Chondrocyte (in vitro differentiated cells): Measurements from ENCODE around the gene TBC1D3. TPM values are rescaled to one million over a fixed set of nuclear protein-coding genes. Genes with fewer than 3 reads are reported as not detected.
"Not testable (repeated sequence)": the region's sequence is repeated elsewhere in the genome, so short reads cannot be mapped to it uniquely, and the experiment has no call there.

Experiments used
- DNase-seq: peaks from one replicate; pipeline ENCODE4 v3.0.0; 2021; ENCODE audit warnings: mixed read lengths, low spot score
- H3K27ac Mint-ChIP-seq: one replicate; pipeline ENCODE4 v1.8.0; 2021; ENCODE audit warnings: mild to moderate bottlenecking, moderate library complexity, mixed read lengths; ENCODE audit not compliant: unreplicated experiment
- H3K27me3 Mint-ChIP-seq: 2 replicates; pipeline ENCODE4 v1.8.0; 2021; ENCODE audit warnings: low read depth, mixed read lengths
- H3K36me3 Mint-ChIP-seq: 2 replicates; pipeline ENCODE4 v1.8.0; 2021; ENCODE audit warnings: low read depth, mixed read lengths
- H3K4me1 Mint-ChIP-seq: 2 replicates; pipeline ENCODE4 v1.8.0; 2021; ENCODE audit warnings: low read depth, mild to moderate bottlenecking, mixed read lengths
- H3K4me3 Mint-ChIP-seq: one replicate; pipeline ENCODE4 v1.8.0; 2021; ENCODE audit warnings: mild to moderate bottlenecking, moderate library complexity, mixed read lengths; ENCODE audit not compliant: unreplicated experiment
- H3K9me3 Mint-ChIP-seq: 2 replicates; pipeline ENCODE4 v1.8.0; 2021; ENCODE audit warnings: low read depth, mixed read lengths
- long read RNA-seq: library from polyadenylated mRNA; stranded (forward); transcript quantifications from one replicate; pipeline ENCODE4 v2.0.0, GENCODE V29; 2021
- total RNA-seq: library from RNA; stranded (reverse); gene quantifications from 3 replicates; pipeline ENCODE4 v1.2.1, GENCODE V29; 2021

TBC1D3 gene
- total RNA-seq = not detected in 3 replicates
- long read RNA-seq, partial matches to known transcripts = 2 of 18 reads
- long read RNA-seq, other reads (novel, unspliced or antisense) = 16 of 18 reads

DNA sequence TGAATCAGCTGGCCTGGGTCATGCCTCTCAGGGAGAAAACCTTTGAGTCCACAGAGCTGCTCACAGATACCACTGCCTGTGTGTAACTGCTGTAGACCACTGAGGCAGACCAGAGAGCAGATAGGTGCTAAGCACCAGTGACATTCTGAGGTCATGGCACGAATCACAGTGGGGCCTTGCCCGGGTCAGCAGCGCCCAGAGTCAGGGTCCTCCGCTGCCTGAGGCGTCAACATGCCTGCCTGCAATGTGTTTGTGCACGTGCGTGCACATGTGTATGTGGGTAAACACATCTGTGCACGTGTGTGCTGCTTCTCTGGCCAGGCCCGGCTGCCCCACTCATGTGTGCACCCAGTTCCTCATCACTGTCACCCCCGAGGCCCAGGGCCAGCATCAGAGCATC is at the start of gene TBC1D3:
Gene TBC1D3 (minus strand): TSS at position 101 of the 400 bp plus-strand sequence. CDS start 1,526 bp downstream, outside the sequence.
- not testable (repeated sequence) for H3K9me3 Mint-ChIP-seq, H3K27me3 Mint-ChIP-seq, H3K4me1 Mint-ChIP-seq, DNase-seq, H3K27ac Mint-ChIP-seq, H3K4me3 Mint-ChIP-seq, H3K36me3 Mint-ChIP-seq

- H3K4me1 Mint-ChIP-seq, H3K9me3 Mint-ChIP-seq: not testable (repeated sequence)
Measured at GRCh38 chr17:38232790-38233189, 40.4 kb upstream of the TBC1D3 start.

DNA sequence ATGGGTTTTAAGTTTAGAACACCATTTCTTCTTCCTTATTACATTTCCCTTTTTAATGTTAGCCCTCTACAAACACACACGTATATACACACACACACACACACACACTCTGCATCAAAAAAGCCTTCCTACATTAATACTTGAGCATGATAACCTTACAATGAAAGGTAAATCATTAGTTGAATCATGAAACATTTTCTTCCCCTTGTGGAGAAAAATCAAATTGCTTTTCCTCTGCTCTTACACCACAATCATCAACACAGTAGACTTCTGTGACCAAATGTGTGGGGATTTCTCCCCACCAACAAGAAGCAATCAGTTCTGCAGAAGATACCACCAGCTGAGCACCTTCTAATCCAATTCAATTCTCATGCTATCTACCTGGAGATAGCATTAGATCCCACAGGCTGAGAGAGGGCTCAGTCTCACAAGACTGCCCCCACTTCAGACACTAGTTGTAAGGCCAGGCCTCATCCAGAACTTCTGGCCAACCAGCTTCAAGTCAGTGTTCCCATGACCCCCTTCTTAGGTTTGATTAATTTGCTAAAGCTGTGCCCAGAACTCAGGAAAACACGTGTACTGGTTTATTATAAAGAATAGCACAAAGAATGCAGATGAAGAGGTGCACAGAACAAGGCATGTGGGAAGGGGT is 33.6 kb upstream of the TBC1D3 start:
- not testable (repeated sequence) for H3K27ac Mint-ChIP-seq, H3K4me1 Mint-ChIP-seq, H3K27me3 Mint-ChIP-seq, DNase-seq, H3K9me3 Mint-ChIP-seq, H3K36me3 Mint-ChIP-seq, H3K4me3 Mint-ChIP-seq

More at GRCh38 chr17:38232790-38233189, 40.4 kb upstream of the TBC1D3 start:
- not testable (repeated sequence) for H3K27me3 Mint-ChIP-seq, H3K27ac Mint-ChIP-seq, DNase-seq, H3K4me3 Mint-ChIP-seq, H3K36me3 Mint-ChIP-seq

DNA sequence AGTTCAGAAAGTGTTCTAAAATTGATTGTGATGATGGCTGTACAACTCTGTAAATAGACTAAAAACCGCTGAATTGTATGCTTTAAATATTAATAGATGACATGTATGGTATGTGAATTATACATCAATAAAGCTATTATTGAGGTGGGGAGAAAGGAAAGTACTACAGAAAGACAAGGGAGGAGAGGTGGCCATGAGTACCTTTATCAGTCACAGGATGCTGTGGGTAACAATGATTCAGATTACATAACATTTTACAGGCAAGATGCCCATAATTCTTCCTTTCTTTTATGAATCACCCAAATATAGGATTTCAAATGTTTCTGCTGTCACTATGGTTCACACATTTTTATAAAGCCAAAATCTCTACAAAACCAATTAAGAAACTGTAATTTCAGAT is 28.5 kb upstream of the TBC1D3 start:
- not testable (repeated sequence) for H3K36me3 Mint-ChIP-seq, DNase-seq, H3K4me1 Mint-ChIP-seq, H3K4me3 Mint-ChIP-seq, H3K9me3 Mint-ChIP-seq, H3K27me3 Mint-ChIP-seq, H3K27ac Mint-ChIP-seq

- H3K9me3 Mint-ChIP-seq, H3K4me3 Mint-ChIP-seq, H3K27me3 Mint-ChIP-seq, H3K4me1 Mint-ChIP-seq, DNase-seq, H3K36me3 Mint-ChIP-seq, H3K27ac Mint-ChIP-seq: not testable (repeated sequence)
Measured at GRCh38 chr17:38200271-38200670, 7.9 kb upstream of the TBC1D3 start.

DNA sequence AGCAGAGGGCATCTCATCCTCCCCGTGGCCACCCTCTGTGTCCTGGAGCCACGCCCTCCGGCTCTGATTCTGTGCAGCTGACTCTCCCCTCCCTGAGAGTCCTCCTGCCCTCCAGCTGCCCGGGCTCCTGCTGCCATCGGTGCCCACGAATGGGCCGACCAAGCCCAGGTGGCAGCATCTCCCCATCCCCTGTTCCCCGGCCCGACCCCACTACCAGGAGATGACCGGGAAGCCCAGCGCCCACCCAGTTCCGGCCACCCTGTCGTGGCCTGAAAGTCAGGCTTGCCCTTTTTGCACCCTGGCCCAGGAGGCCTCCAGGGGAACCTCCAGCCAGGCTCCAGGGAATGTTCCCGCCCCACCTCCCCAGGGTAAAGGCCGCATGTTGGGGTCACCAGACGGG is 57.5 kb downstream of the TBC1D3 start:
- DNase-seq, H3K4me1 Mint-ChIP-seq, H3K36me3 Mint-ChIP-seq, H3K4me3 Mint-ChIP-seq, H3K27me3 Mint-ChIP-seq, H3K27ac Mint-ChIP-seq, H3K9me3 Mint-ChIP-seq: not testable (repeated sequence)

Other genes with a start within 250 kb of the TBC1D3 start
- gene TBC1D3L, start 203.5 kb downstream of the TBC1D3 start, total RNA-seq = 16.6 to 20.0 TPM (median 19.6 TPM) in 3 replicates
- gene TBC1D3D, start 188.6 kb downstream of the TBC1D3 start, total RNA-seq = 0.27 TPM in 1 of 3 replicates, not detected in the others
- gene TBC1D3C, start 123.9 kb downstream of the TBC1D3 start, total RNA-seq = not detected in 3 replicates
- not detected in 3 replicates for gene TBC1D3E, start 64.6 kb downstream of the TBC1D3 start, total RNA-seq
- gene MRPL45, start 104.6 kb upstream of the TBC1D3 start, total RNA-seq = 26.0 to 29.3 TPM (median 27.0 TPM) in 3 replicates
- 0.56 TPM in 1 of 3 replicates, not detected in the others for gene GPR179, start 151.4 kb upstream of the TBC1D3 start, total RNA-seq
- 17.8 to 19.5 TPM (median 17.9 TPM) in 3 replicates for gene SOCS7, start 159.3 kb upstream of the TBC1D3 start, total RNA-seq
- gene ARHGAP23, start 235.9 kb upstream of the TBC1D3 start, total RNA-seq = 109 to 165 TPM (median 157 TPM) in 3 replicates